HG03442 (cell line): ENCODE results near the gene GRK1.

Source experiments
- ATAC-seq: cut with Tn5 transposase; IDR thresholded peaks from one replicate; pipeline ENCODE4 v1.9.1; 2021; ENCODE audit warnings: mild to moderate bottlenecking, moderate library complexity; ENCODE audit not compliant: unreplicated experiment

Gene GRK1

DNA sequence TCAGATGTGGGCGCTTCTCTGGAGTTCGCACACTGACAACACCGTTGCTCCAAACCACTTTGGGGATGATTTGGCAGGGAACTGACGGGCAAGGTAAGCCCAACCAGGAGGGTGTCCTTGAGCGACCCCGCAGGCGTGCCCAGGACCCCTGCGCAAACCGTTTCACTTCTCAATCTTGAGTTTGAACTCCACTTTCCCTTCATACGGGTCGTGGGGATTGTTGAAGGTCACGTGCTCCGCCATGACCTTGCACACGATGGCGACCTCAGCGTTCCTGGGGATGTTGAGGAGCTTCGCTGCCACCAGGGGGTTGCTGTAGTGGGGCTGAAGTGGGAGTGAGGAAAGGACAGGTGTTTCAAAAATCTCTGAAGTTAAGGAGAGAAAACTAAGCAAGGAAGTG lies 17.8 kb upstream of the GRK1 start:
- ATAC-seq: no peak

DNA sequence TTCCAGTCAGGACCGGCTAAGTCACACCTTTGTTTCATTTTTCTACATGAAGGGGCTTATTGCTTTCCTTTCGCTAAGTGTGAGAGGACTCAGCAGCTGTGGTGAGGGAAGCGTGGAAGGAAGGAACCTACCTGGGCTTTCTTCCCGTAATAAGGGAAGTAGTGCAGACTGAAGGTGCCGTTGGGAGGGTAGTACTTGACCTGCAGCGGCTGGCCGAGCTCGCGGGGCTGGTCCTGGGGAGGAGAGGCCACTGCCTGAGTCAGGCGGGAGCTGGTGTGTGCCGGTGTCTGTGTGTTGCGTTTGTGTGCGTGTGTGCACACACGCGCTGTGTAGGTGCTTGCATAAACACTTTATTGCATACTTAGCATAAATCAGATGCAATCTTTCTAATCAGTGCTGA lies 16.7 kb upstream of the GRK1 start:
- ATAC-seq: no peak

DNA sequence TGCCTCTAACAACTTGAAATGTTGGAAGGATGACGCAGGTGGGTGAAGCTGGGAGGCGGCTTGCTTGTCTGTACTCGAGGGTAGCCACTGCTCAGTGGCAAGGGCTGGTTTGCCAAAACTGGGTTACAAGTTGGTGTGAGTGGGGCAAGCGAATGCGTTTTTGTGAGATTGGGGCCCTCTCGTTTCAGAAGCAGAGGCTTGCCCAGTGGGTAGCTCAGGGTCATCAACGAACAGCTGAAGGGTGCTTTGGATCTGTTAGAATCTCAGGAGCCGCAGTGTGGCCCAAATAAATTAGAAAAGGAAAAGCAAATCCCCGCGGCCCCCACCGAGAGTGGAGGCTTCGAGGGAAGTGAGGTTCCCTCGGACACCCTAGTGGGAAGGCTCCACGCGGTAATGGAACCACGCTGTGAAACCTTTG lies 16.3 kb upstream of the GRK1 start:
- ATAC-seq: no peak

DNA sequence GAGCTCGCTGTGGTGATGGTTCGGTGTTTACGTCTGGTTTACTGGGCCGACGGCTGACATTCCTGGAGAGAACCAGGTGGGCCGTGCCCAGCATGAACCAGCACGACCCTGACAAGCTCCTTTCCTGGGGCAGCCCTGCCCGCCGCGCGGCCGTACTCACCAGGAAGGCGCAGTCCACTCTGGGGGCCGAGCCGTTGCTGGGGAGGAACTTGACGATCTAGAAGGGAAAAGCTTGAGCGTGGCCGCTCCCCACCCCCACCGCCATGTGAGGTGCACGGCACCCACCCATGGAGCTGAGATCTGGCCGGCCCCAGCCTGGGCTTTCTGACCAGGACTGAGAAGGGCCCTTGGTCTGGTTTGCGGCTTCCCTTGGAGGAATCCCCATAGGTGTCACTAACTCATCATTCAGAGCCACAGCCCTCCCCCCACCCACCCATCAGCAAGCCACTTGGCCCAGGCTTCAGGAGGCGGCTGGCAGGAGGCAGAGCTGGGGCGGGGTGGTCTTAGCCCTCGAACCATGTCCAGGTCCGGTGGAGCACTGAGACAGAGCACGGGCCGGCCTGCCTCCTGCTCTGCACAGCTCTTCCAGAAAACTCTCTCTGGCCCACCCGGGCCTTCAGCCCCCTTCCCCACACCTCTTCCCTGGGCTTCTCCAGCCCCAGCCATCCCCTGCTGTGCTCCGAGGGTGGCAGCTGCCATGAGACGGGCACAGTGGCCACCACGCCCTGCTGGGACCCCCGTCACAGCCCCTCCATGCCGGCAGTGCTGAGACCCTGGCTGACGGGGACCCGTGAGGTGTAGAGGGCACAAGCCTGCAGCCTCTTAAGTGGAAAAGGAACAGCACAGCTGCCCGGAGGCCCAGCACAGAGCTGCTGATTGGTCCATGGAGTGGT lies 15.3 kb upstream of the GRK1 start:
- no peak for ATAC-seq

DNA sequence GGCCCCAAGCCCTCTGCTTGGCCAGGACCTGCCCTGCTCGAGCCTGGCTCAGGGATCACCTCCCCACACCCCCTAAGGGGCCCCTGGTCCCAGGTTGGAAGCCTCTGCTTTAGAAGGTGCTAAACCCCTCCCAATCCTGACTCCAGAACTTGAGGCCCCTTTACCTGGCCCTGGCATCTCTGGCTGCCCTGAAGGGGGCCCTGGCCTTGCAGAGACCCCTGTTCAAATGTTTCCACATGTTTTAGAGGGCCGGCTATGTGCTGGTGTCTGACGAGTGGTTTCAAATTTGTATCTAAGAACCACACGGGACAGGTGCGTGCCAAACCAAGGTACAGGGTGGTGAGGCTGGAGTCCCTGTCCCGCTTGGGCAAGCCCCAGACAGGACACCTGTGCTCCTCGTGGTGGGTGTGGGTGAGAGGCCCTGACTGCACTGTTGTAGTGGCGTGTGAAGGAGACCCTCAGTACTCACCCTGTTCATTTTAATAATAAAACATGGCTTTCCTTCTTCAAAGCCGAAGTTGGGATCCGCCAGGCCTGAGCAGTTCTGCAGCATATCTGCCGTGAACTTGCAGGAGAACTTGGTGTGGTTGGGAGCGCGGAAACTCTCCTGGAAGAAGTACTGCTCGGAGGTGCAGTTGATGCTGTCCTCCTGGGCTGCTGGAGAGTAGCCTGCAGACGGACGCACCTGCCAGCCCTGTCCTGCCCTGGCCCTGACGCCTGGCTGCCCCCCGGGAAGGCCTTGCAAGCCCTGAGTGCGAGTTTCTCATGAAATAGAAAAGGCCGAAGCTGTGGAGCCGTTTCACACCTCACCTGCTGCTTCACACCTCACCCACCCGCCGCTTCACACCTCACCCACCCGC lies 14.4 kb upstream of the GRK1 start:
- no peak for ATAC-seq

DNA sequence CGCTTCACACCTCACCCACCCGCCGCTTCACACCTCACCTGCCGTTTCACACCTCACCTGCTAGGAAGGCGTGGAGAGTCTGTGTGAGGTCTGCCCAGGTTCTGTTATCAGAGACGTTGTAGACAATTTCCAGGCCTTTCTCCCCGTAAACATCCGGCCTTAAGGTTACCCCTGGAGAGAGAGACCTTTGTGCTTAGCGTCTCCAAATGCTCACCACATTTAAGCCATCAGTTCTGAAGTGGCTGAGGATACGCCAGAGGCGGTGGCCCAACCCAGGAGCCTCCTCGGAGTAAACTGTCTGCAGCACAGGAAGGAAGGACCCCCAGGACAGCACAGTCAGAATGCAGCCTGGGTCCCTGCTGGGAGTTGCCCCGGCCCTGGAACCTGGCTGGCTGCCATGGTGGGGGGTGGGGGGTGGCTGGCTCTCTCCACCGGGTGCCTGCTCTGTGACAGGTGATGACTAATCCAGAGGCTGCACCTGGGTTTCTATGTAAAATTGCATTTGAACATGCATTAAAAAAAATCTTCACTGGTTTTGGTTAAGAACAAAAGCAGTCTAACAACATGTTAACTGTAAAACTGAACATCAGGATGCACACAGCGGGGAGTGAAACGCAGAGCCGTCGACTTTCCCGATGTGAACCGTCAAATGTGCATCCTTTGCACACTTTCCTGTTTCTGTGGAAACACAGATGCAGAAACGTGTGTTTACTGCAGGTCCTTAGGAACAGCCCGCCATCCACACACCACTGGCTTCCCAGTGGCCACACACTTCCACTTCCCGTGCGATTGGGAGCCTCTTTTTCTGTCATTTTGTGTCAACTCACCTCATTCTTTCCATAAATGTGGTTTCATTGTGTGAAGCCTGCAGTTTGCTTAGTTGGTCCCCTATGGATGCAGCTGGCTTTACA lies 13.5 kb upstream of the GRK1 start:
- ATAC-seq: no peak

DNA sequence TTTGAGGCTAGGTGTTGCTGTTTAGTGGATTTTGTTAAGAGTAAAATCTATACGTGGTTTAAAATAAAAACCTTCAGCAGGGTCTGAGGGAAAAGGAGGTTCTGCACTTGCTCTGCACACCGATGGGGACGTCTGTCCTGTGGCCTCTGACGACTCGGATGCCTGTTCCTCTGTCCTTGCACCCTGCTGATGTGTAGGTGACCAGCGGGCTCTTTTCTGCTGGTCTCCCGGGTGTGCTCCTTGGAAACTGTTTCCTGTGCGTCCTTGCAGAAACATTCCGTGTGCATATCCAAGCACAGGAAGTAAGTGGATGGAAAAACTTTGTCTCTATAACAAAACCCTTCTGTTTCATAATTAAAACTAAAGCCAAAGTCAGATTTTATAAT lies 12.9 kb upstream of the GRK1 start:
- no peak for ATAC-seq

DNA sequence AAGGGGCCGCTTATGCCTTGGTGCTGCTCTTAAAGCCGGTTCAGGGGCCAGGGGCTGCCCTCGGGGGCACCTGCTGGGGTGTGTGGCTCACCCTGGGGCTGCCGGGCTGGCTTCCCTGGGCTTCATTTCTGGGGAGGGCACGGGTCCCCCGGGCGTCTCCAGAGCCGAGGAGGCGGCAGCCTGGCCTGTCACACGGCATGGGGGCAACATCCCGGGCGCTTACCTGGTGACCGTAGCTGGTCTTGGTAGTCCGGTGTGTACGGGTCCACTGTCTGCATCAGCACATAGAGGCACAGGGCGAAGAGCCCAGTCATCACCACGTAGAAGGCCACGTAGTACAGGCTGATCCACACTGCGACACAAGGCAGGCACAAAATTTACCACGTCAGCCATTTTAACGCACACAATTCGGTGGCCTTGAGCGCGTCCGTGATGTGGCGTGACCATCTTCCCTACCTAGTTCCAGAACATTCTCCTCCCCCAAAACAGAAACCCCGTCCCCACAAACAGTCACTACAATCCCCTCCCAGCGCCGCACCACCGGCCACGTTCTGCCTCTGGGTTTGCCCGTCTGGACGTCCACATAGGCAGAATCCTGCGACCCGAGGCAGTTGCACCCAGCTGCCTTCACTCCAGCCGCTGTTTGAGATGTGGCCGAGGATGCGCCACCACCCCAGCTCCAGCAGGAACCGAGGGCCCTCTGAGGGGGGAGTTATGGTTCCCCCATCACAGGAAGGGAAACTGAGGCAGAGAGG lies 12.3 kb upstream of the GRK1 start:
- no peak for ATAC-seq

DNA sequence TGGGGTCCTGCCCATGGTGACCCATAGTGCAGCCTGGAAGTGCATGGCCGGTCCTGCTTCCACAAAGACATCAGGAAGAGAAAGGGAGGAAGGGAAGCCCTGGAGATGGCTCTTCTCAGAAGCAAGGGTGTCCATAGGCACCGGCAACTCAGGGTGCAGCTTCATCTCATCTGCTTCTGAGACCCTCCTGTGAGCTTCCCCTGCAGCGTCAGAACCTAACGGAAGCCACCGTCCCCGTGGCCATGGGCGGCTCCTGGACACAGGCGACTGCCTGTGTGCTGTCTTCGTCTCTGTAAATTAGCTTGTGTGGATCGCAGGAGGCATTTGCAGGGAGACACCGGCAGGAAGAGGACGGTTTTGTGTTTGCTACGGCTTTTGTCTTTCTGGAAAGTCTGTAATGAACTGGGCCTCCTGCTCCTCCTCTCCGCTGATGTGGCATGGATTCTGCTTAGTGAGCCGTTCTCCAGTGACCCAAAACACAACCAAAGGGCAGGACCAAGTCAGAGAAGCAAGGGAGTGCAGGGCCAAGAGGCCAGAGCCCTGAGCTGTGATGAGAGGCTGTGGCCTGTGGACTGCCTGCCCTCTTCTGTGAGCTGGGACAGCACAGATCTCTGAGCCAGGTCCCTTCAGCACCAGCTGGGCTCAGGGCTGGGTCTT lies 11.5 kb upstream of the GRK1 start:
- no peak for ATAC-seq

DNA sequence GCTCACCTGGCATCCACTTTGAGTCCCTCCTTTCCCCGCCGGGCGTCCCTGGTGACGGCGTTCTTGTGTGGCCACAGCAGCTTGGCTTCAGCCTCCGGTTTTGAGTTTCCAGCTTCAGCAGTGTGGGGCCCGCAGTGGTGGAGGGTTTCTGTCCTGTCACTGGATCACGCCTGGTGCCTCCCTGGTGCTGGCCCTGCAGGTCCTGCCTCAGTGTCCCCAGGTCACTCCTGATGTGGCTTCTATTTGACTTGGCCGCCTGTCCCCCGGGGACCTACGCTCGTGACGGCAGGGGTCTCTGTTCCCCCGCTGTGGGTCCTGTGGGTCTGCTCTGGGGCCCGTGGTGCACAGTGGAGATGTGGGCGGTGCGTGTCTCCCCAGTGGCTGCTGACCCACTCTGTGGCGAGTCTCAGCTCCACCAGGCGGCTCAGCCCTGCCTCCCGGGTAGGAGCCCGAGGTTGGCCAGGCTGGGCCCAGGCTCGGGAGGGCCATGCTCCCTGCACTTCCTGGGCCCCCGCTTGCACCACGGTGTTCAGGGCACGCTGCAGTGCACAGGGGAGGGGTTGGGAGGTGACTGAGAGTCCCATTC lies 10.9 kb upstream of the GRK1 start:
- ATAC-seq: no peak

DNA sequence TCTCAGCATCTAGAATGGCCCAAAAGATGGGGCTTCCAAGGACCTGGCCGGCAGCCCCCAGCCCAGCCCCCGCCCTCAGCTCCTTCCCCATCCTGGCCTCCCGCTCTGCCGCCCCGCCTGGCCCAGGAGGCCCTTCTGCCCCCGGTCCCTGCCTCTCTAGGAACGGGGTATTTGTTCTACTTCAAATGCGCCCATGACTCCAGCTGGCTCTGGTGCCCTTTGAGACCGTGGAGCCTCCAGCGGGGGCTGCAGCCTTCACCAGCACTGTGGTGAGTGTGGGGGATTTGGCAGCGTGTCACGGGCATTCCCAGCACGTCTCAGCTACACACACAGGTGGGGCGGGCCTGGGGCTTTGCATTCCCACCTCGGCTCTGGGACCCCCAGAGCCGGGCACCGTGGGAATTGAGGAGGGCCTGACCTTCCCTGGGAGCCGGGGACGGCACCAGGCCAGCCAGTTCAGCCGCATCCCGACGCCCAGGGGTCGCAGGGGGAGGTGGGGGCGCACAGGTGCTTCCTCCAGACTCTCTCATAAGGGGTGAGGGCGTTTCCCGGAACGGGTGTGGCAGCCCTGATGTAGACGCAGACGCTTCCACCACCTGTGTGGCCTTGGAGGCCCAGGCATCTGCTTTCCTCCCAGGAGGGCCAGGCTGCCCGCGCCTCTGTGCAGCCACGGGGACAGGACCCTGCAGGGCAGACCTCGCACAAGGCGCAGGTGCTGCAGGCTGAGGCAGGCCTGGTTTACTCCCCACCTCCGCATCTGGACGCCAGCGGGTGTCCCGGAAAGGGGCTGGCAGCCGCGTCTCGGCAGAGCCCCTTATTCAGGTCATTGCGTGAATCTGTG lies 10.0 kb upstream of the GRK1 start:
- ATAC-seq: no peak

DNA sequence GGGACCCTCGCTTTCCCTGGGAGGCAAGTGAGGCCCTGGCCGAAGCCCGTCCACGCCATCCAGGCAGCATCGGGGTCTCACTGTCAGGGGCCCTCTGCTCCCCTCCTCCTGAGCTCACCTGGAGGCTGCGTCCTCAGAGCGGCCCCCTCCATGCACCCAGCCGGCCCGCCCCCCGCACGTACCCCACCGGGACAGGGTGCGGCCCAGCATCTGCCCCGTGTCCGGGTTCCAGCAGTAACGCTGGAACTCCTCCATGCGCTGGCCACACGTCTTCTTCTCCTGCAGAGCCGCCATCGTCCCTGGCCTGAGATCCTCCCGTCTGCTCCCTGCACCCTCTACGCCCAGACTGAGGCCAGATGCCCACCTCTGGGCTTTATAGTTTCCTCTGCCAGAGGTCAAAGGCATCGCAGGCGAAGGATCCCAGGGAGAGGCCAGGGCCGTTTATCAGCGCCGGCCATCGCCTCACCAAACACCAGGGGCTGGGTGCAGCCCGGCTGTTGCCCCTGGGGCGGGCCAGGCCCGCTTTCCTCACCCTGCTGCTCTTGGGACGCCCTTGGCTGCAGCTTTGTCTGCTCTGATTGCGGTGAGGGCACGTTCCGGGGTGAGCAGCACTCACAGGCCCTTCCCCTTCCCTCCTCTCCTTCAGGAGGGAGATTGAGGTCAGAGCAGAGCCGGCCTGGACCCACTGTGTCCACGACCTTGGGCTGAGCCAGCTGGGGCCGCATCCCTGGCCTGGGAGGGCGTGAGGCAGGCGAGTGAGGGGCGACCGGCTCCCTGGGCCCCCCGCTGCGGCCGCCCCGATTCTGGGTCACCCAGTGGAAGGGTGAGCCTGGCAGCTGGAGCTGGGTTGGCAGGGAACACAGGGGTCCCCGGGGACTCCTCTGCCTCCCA lies 8.9 kb upstream of the GRK1 start, which contains the start of gene ATP4B:
Gene ATP4B (minus strand): TSS at position 348 of the 891 bp plus-strand sequence. CDS start 54 bp downstream, at position 294.
- ATAC-seq: no peak

DNA sequence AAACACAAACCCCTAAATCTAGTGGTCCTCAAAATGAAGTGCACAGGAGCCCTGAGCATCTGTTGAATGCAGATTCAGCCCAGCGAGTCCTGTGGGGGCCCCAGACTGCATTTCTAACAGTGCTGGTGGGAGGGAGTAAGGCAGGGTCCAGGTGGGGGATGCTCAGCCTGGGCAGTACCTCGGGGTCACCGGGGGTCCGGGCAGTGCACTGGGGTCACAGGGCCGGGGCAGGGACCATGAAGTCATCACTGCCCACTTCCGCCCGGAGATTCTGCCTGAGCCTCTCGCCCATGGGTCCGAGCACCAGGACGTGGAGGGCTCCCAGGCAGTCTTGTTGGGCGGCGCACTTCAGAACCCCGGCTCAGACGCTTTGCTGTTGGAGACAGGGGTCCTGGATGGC lies 8.2 kb upstream of the GRK1 start:
- ATAC-seq: no peak

DNA sequence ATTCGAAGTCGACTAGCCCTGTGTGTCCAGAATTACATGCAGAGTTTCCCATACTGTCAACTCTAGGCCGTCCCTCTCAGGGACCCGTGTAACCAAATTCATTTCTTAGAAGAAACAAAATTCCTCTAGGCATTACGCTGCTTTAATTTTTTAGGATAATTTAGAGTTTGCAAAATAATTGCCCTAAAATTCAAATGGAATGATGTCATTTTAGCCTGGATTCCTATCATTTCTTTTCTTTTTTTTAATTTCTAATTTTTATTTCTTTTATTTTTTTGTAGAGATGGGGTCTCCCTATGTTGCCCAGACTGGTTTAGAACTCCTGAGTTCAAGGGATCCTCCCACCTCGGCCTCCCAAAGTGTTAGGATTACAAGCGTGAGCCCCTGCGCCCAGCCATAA lies 7.7 kb upstream of the GRK1 start:
- ATAC-seq: no peak

DNA sequence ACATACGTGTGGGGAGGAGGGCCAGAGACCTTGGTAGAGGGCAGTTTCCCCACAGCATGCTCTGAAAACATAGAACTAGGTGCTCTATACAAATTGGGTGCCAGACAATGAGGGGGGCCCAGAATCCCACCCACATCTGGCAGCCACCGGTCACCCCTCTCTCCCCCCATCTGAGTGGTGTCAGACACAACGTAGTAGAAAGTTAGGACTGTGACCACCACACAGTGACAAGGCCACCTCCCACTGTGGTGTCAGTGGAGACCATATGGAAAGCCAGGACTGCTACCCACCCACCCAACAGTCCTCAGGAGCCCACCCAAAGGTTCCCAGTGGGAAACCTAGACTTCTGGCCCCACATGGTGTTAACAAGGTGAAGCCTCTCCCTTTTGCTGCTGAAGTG lies 7.0 kb upstream of the GRK1 start:
- no peak for ATAC-seq

DNA sequence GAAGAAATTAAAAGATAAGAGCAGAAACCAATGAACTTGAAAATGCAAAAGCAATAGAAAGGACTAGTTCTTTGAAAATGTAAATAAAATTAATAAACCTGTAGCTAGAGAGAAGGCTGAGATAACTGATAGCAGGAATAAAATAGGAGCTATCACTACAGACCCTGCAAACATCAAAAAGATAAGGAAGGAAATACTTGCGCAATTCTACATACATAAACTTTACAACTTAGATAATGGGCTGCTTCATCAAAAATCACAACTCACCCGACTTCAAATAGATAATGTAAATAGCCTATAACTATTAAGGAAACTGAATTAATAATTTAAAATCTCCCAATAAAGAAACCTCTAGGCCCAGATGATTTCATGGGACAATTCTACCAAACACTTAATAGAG lies 5.5 kb upstream of the GRK1 start:
- no peak for ATAC-seq

DNA sequence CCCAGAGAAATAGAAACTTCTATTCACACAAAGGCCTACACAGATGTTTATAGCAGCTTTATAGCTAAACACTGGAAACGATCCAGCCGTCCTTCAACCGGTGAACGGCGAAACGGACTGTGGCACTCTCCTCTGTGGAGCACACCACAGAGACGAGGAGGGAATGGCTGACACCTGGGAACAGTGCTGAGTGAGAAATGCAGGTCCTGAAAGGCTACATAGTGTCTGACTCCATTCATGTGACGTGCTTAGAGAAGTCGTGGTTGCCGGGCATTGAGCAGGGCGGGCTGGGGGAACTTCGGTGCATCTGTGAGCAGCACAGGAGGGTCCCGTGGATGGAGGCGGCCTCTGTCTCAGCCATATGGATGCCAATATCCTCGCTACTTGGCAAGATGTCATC lies 3.1 kb upstream of the GRK1 start:
- ATAC-seq: no peak
